ENCODE data around the gene HSPB8. TPM values are rescaled to one million over a fixed set of nuclear protein-coding genes. Genes with fewer than 3 reads are reported as not detected.

HSPB8 gene
- total RNA-seq, 1 donor from 2014 or later = 512 TPM

GRCh38 chr12:119235197-119235751 lies 56.5 kb downstream of the HSPB8 start:
- no peaks in the 10 kb centered on the region for H3K9me3 ChIP-seq (replicated peaks)
- DNase-seq = no peak
- intact Hi-C loops (cut with micrococcal nuclease) = no loop called here
- no peak overlapping the region for H3K27ac ChIP-seq (replicated peaks)
- H3K27me3 ChIP-seq (ENCODE audit: low read depth) = no peaks in the 10 kb centered on the region
- H3K4me1 ChIP-seq = peaks cover 8% of the 10 kb centered on the region
- TF ChIP-seq CTCF (IDR thresholded peaks at IDR 0.05; ENCODE audit: borderline replicate concordance) = peak; percentile 56
- no peaks in the 10 kb centered on the region for H3K36me3 ChIP-seq
- no peak overlapping the region for H3K4me3 ChIP-seq

- H3K36me3 ChIP-seq = no peaks in the 10 kb centered on the region
- H3K9me3 ChIP-seq (replicated peaks) = no peaks in the 10 kb centered on the region
- no peak for TF ChIP-seq CTCF (IDR thresholded peaks at IDR 0.05; ENCODE audit: borderline replicate concordance)
- H3K27ac ChIP-seq (replicated peaks) = no peak overlapping the region
- peaks cover 8% of the 10 kb centered on the region for H3K4me1 ChIP-seq
- intact Hi-C loops (cut with micrococcal nuclease) = no loop called here
- H3K4me3 ChIP-seq = no peak overlapping the region
- DNase-seq = no peak
- no peaks in the 10 kb centered on the region for H3K27me3 ChIP-seq (ENCODE audit: low read depth)
Measured at GRCh38 chr12:119236372-119236771, 57.6 kb downstream of the HSPB8 start.

- H3K36me3 ChIP-seq = no peaks in the 10 kb centered on the region
- no peak overlapping the region for H3K4me3 ChIP-seq
- peaks cover 8% of the 10 kb centered on the region for H3K4me1 ChIP-seq
- TF ChIP-seq CTCF (IDR thresholded peaks at IDR 0.05; ENCODE audit: borderline replicate concordance) = no peak
- no peaks in the 10 kb centered on the region for H3K9me3 ChIP-seq (replicated peaks)
- H3K27me3 ChIP-seq (ENCODE audit: low read depth) = no peaks in the 10 kb centered on the region
- intact Hi-C loops (cut with micrococcal nuclease) = no loop called here
- H3K27ac ChIP-seq (replicated peaks) = no peak overlapping the region
- DNase-seq = no peak
Measured at GRCh38 chr12:119239040-119239439, 60.3 kb downstream of the HSPB8 start.

- intact Hi-C loops (cut with micrococcal nuclease) = no loop called here
- DNase-seq = no peak
- Histone ChIP-seq H3K36me3 (no peaks in the 10 kb centered on the region), H3K27me3 (ENCODE audit: low read depth) (no peaks in the 10 kb centered on the region), H3K4me3 (no peak overlapping the region), H3K27ac (replicated peaks) (no peak overlapping the region), H3K4me1 (peaks cover 15% of the 10 kb centered on the region), H3K9me3 (replicated peaks) (no peaks in the 10 kb centered on the region)
- TF ChIP-seq CTCF (IDR thresholded peaks at IDR 0.05; ENCODE audit: borderline replicate concordance) = no peak
Measured at GRCh38 chr12:119241049-119241448, 62.3 kb downstream of the HSPB8 start.

- H3K9me3 ChIP-seq (replicated peaks) = no peaks in the 10 kb centered on the region
- H3K27me3 ChIP-seq (ENCODE audit: low read depth) = no peaks in the 10 kb centered on the region
- H3K4me3 ChIP-seq = no peak overlapping the region
- TF ChIP-seq CTCF (IDR thresholded peaks at IDR 0.05; ENCODE audit: borderline replicate concordance) = no peak
- no peak overlapping the region for H3K27ac ChIP-seq (replicated peaks)
- H3K4me1 ChIP-seq = peaks cover 21% of the 10 kb centered on the region
- intact Hi-C loops (cut with micrococcal nuclease) = no loop called here
- no peak for DNase-seq
- H3K36me3 ChIP-seq = no peaks in the 10 kb centered on the region
Measured at GRCh38 chr12:119241580-119242169, 62.9 kb downstream of the HSPB8 start.

Other genes starting within 250 kb of the HSPB8 start
- 0.19 TPM for gene SRRM4, start 197.4 kb upstream of the HSPB8 start, total RNA-seq
- gene CCDC60, start 155.8 kb downstream of the HSPB8 start, total RNA-seq = not detected

Measured in left ventricle myocardium inferior (tissue), 1 donor.